Measurements from ENCODE around the gene HES6.

DNA sequence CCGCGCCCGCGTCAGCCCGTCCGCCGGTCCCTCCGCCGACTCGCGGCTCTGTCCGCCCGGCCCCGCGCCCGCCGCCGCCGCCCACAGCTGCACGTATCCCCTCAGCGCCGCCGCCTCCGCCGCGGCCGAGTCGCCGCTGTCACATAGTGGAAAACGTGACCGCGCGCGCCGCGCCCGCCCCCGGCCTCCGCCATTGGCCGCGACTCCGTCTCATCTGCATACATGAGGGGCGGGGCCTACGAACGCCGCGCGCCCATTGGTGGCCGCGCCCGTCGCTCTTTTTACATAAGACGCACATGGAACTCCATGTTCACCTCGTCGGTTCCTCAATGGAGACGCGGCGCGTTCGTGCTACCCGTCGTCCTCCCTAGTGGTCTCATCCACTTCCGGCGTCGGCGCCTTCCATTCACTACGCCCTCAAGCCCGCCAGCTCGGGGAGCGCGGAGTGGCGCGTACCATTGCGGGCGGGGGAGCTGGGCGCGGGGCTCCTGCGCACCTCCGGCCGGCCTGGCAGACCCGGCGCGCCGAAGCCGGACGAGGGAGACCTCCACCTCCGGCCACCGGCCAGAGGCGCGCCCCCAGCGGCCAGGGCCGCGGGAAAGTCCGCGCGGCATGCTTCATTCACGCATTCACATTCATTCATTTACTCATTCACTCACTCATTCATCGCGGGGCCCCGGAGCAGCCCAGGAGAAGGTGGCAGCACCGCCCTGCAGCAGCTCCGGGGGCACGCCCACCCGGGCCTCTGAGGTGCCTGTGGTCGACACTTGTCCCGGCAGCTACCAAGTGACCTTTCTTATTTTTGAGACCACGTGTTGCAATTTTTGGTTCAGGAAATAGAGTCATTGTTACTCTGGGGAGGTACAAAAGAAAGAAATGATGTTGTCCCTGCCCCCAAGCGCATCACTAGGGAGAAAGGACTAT is 49.1 kb upstream of the HES6 start:
- TF ChIP-seq, protein P1, sequence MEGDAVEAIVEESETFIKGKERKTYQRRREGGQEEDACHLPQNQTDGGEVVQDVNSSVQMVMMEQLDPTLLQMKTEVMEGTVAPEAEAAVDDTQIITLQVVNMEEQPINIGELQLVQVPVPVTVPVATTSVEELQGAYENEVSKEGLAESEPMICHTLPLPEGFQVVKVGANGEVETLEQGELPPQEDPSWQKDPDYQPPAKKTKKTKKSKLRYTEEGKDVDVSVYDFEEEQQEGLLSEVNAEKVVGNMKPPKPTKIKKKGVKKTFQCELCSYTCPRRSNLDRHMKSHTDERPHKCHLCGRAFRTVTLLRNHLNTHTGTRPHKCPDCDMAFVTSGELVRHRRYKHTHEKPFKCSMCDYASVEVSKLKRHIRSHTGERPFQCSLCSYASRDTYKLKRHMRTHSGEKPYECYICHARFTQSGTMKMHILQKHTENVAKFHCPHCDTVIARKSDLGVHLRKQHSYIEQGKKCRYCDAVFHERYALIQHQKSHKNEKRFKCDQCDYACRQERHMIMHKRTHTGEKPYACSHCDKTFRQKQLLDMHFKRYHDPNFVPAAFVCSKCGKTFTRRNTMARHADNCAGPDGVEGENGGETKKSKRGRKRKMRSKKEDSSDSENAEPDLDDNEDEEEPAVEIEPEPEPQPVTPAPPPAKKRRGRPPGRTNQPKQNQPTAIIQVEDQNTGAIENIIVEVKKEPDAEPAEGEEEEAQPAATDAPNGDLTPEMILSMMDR (optimal IDR thresholded peaks at IDR 0.05 in 1 of 3, IDR thresholded peaks at IDR 0.05 in 1 of 3, conservative IDR thresholded peaks at IDR 0.05 in 1 of 3; ENCODE audit: extremely low read depth in 1 of 3, insufficient read depth in 2 of 3, low read length in 3 of 3): peak in 1 of 3 experiments; percentile 8
- no peak for TF ChIP-seq EZH2 (IDR thresholded peaks at IDR 0.05; ENCODE audit: low read length)

Data from keratinocyte (primary cell).